GM21619 (cell line): ENCODE results near the gene CHCHD3.
"Not testable (repeated sequence)": the region's sequence is repeated elsewhere in the genome, so short reads cannot be mapped to it uniquely, and the experiment has no call there.

Source experiments
- ATAC-seq: cut with Tn5 transposase; IDR thresholded peaks from one replicate; pipeline ENCODE4 v1.9.1; 2021; ENCODE audit not compliant: unreplicated experiment

The CHCHD3 gene

GRCh38 chr7:133009426-133010252, 72.3 kb downstream of the CHCHD3 start:
- no peak for ATAC-seq

GRCh38 chr7:133007961-133008360, 73.9 kb downstream of the CHCHD3 start:
- no peak for ATAC-seq

- no peak for ATAC-seq
Observed at GRCh38 chr7:133003052-133003910, 78.6 kb downstream of the CHCHD3 start.

- ATAC-seq = no peak
Observed at GRCh38 chr7:133001727-133002126, 80.2 kb downstream of the CHCHD3 start.

- ATAC-seq = no peak
Observed at GRCh38 chr7:132999845-133000244, 82.0 kb downstream of the CHCHD3 start.

GRCh38 chr7:132998763-132999162, 83.1 kb downstream of the CHCHD3 start:
- ATAC-seq = no peak

- ATAC-seq = no peak
Observed at GRCh38 chr7:132997505-132997904, 84.4 kb downstream of the CHCHD3 start.

- no peak for ATAC-seq
Observed at GRCh38 chr7:132996581-132997242, 85.2 kb downstream of the CHCHD3 start.

- no peak for ATAC-seq
Observed at GRCh38 chr7:132993377-132994013, 88.4 kb downstream of the CHCHD3 start.

- ATAC-seq = no peak
Observed at GRCh38 chr7:132991615-132992587, 90.0 kb downstream of the CHCHD3 start.

GRCh38 chr7:132988117-132988516, 93.8 kb downstream of the CHCHD3 start:
- no peak for ATAC-seq

GRCh38 chr7:132980402-132980801, 101.5 kb downstream of the CHCHD3 start:
- ATAC-seq = no peak

- no peak for ATAC-seq
Observed at GRCh38 chr7:132979524-132979923, 102.4 kb downstream of the CHCHD3 start.

- no peak for ATAC-seq
Observed at GRCh38 chr7:132977234-132977633, 104.7 kb downstream of the CHCHD3 start.

- ATAC-seq = no peak
Observed at GRCh38 chr7:132972745-132973144, 109.1 kb downstream of the CHCHD3 start.

GRCh38 chr7:132970257-132970656, 111.6 kb downstream of the CHCHD3 start:
- no peak for ATAC-seq

GRCh38 chr7:132969520-132969919, 112.4 kb downstream of the CHCHD3 start:
- no peak for ATAC-seq

- ATAC-seq = not testable (repeated sequence)
Observed at GRCh38 chr7:132967470-132967848, 114.4 kb downstream of the CHCHD3 start.

GRCh38 chr7:132966754-132967469, 115.0 kb downstream of the CHCHD3 start:
- ATAC-seq = no peak
